K562 (cell line): Measurements from ENCODE around the gene CEND1. TPM values are rescaled to one million over a fixed set of nuclear protein-coding genes. Genes with fewer than 3 reads are reported as not detected.

Experiments
- ATF7 ChIP-seq: fragments of 450-650 bp; IDR thresholded peaks from 2 replicates; pipeline ENCODE4 v1.7.1; 2014; ENCODE audit warnings: mild to moderate bottlenecking, moderate library complexity
- BRCA1 ChIP-seq, 2 experiments: fragments of 450-650 bp in 1 of 2; sonication (generic) in 1 of 2; formaldehyde crosslinking in 1 of 2; IDR thresholded peaks; 2 replicates each; pipeline versions ENCODE4 v1.5.0 to v1.6.1; 2017 to 2020; ENCODE audit warnings: mild to moderate bottlenecking in 1 of 2, missing genetic modification reagents in 1 of 2
- CREM ChIP-seq: IDR thresholded peaks from 2 replicates; pipeline ENCODE4 v1.6.1; 2014; ENCODE audit warnings: antibody characterized with exemption, low read depth
- CXXC5 ChIP-seq: fragments of 250-450 bp; sonication (Bioruptor Pico); IDR thresholded peaks from 2 replicates; pipeline ENCODE4 v1.8.0; 2022; ENCODE audit warnings: inconsistent platforms, mild to moderate bottlenecking, moderate library complexity
- EGR1 ChIP-seq: fragments of 450-650 bp; conservative IDR thresholded peaks from 2 replicates; pipeline ENCODE4 v1.6.1; 2017; ENCODE audit warnings: mild to moderate bottlenecking
- ETV5 ChIP-seq: sonication (generic); formaldehyde crosslinking; IDR thresholded peaks from 2 replicates; pipeline ENCODE4 v1.4.0; 2020; ENCODE audit warnings: low read depth, mild to moderate bottlenecking, missing genetic modification reagents
- EZH2 ChIP-seq: IDR thresholded peaks from 2 replicates; pipeline ENCODE4 v1.6.1; 2012; ENCODE audit warnings: low read depth, mild to moderate bottlenecking, inconsistent platforms, low read length, borderline replicate concordance
- FOXA3 ChIP-seq, 2 experiments: fragments of 450-650 bp in 1 of 2; sonication (generic) in 1 of 2; formaldehyde crosslinking; IDR thresholded peaks in 1 of 2; conservative IDR thresholded peaks in 1 of 2; 2 replicates each; pipeline versions ENCODE4 v1.4.0 to v1.8.0; 2020 to 2022; ENCODE audit warnings: mild to moderate bottlenecking in 2 of 2, missing genetic modification reagents in 1 of 2
- ILF3 ChIP-seq: fragments of 450-650 bp; IDR thresholded peaks from 2 replicates; pipeline ENCODE4 v1.6.1; 2018; ENCODE audit warnings: antibody characterized with exemption, mild to moderate bottlenecking, moderate library complexity, borderline replicate concordance
- LCOR ChIP-seq: sonication (generic); formaldehyde crosslinking; IDR thresholded peaks from 2 replicates; pipeline ENCODE4 v1.8.0; 2022; ENCODE audit warnings: mild to moderate bottlenecking, missing genetic modification reagents
- MAZ ChIP-seq, 2 experiments: fragments of 450-650 bp in 1 of 2; sonication (generic) in 1 of 2; formaldehyde crosslinking; IDR thresholded peaks in 1 of 2; conservative IDR thresholded peaks in 1 of 2; 2 replicates each; pipeline versions ENCODE4 v1.4.0 to v1.5.0; 2020; ENCODE audit warnings: mild to moderate bottlenecking in 1 of 2, missing genetic modification reagents in 1 of 2
- MCM3 ChIP-seq: fragments of 450-650 bp; IDR thresholded peaks from 2 replicates; pipeline ENCODE4 v1.6.1; 2016
- MXD1 ChIP-seq: fragments of 250-450 bp; sonication (Bioruptor Pico); IDR thresholded peaks from 2 replicates; pipeline ENCODE4 v1.8.0; 2021; ENCODE audit warnings: borderline replicate concordance, mild to moderate bottlenecking, moderate library complexity; ENCODE audit not compliant: poor library complexity, severe bottlenecking
- POLR2G ChIP-seq: fragments of 200-400 bp; formaldehyde crosslinking; IDR thresholded peaks from 2 replicates; pipeline ENCODE4 v1.6.1; 2017; ENCODE audit warnings: low read depth, mild to moderate bottlenecking, antibody characterized with exemption, low read length, moderate library complexity
- RBBP5 ChIP-seq: fragments of 200-600 bp; sonication (generic); IDR thresholded peaks from 2 replicates; pipeline ENCODE4 v1.6.1; 2012; ENCODE audit warnings: borderline replicate concordance, mild to moderate bottlenecking, low read length, control low read depth, inconsistent platforms; ENCODE audit not compliant: insufficient read depth, poor library complexity, severe bottlenecking
- SAP30 ChIP-seq: fragments of 200-600 bp; sonication (generic); IDR thresholded peaks from 2 replicates; pipeline ENCODE4 v1.6.1; 2012; ENCODE audit warnings: borderline replicate concordance, low read depth, mild to moderate bottlenecking, moderate library complexity, low read length, control low read depth, inconsistent platforms; ENCODE audit not compliant: insufficient read depth, poor library complexity, severe bottlenecking
- TAF9B ChIP-seq: fragments of 450-650 bp; IDR thresholded peaks from 2 replicates; pipeline ENCODE4 v1.6.1; 2018; ENCODE audit warnings: mild to moderate bottlenecking; ENCODE audit not compliant: partially characterized antibody
- TBP ChIP-seq: optimal IDR thresholded peaks from 2 replicates; pipeline ENCODE3; 2011; ENCODE audit warnings: low read depth, low read length, improper control_type of control experiment
- ZBTB34 ChIP-seq: fragments of 250-450 bp; sonication (Bioruptor Pico); IDR thresholded peaks from 2 replicates; pipeline ENCODE4 v1.8.0; 2021; ENCODE audit warnings: mild to moderate bottlenecking, moderate library complexity
- ZNF766 ChIP-seq: fragments of 200-800 bp; sonication (Bioruptor generic); conservative IDR thresholded peaks from 2 replicates; pipeline ENCODE4 v1.6.1; 2016; ENCODE audit warnings: missing genetic modification characterization, missing compliant biosample characterization
- ZSCAN29 ChIP-seq: fragments of 450-650 bp; IDR thresholded peaks from 2 replicates; pipeline ENCODE4 v1.6.1; 2017
- polyA plus RNA-seq, 8 experiments: library from polyadenylated mRNA; depleted of rRNA in 4 of 8; stranded (reverse) in 5 of 8; unstranded in 3 of 8; fragments of >200 nt; fragmentation: Nextera tagmentation in 2 of 8; fragmentation: Illumina TruSeq in 1 of 8; extraction: Ambion mirVana in 2 of 8; extraction: Trizol in 1 of 8; gene quantifications; 2 replicates each; pipeline versions ENCODE4 v1.2.1 to v1.2.3, GENCODE V29; 2011 to 2014; ENCODE audit warnings: inconsistent platforms in 1 of 8, missing spikeins in 1 of 8
- total RNA-seq, 7 experiments: library from RNA; depleted of rRNA in 6 of 7; stranded (reverse); fragments of >200 nt in 6 of 7; fragmentation: Illumina TruSeq in 2 of 7; extraction: Trizol in 2 of 7; gene quantifications; 2 replicates each; pipeline versions ENCODE4 v1.2.1 to v1.2.3, GENCODE V29; 2011 to 2021; ENCODE audit warnings: low replicate concordance in 1 of 7
- TF ChIP-seq, protein P1 (sequence below): fragments of 250-450 bp; sonication (Bioruptor Pico); IDR thresholded peaks from 2 replicates; pipeline ENCODE4 v1.4.0; 2020; ENCODE audit warnings: mild to moderate bottlenecking
- TF ChIP-seq, protein P2 (sequence below): sonication (generic); formaldehyde crosslinking; IDR thresholded peaks from 2 replicates; pipeline ENCODE4 v1.8.1; 2023; ENCODE audit warnings: mild to moderate bottlenecking, missing genetic modification reagents

The CEND1 gene
- total and polyA plus RNA-seq, 9 of the 15 experiments (the other 6 are each of a cell fraction or from before 2014, with no cell fraction given) = 0.13 to 0.18 (median 0.16) TPM; not detected in 6

DNA sequence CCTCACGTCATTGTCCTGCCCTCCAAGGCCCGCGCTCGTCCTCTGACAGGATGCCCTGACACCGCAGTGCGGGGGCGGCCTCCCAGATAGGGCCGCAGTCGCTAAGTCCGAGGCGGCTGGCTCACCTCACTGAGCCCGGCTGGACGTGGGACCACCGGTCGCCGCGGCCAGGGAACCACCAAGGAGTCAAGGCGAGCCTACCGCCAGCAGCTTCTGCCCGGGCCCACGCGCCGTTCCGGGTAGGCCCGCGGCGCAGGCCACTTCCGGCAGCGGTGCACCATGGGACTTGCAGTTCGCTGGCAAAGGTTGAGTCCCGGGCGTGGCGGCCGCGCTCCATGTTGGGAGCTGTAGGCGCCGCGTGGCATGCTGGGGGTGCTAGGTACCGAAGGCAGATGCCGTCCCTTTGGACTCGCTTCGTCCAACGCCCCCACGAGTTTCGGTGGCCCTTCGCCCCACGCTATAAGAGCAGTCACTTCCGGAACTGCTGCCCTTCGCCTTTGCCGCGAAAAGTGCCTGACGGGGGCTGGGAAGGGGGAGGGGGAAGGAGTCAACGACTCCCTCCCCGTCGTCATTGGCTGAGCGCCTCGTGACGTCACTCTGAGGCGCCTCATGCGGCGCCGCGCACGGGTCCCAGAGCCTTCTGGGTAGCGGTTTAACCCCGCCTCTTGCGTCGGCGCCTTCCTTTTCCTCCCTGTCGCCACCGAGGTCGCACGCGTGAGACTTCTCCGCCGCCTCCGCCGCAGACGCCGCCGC is 19.6 kb upstream of the CEND1 start, which contains the start of gene RPLP2 (continued):
- TF ChIP-seq, protein P1, sequence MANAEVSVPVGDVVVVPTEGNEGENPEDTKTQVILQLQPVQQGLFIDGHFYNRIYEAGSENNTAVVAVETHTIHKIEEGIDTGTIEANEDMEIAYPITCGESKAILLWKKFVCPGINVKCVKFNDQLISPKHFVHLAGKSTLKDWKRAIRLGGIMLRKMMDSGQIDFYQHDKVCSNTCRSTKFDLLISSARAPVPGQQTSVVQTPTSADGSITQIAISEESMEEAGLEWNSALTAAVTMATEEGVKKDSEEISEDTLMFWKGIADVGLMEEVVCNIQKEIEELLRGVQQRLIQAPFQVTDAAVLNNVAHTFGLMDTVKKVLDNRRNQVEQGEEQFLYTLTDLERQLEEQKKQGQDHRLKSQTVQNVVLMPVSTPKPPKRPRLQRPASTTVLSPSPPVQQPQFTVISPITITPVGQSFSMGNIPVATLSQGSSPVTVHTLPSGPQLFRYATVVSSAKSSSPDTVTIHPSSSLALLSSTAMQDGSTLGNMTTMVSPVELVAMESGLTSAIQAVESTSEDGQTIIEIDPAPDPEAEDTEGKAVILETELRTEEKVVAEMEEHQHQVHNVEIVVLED (CRISPR knock-in tag) = peak; percentile 94
- peak; percentile 99 for TF ChIP-seq EGR1
- TF ChIP-seq FOXA3 (CRISPR knock-in tag; conservative IDR thresholded peaks at IDR 0.05 in 1 of 2, IDR thresholded peaks at IDR 0.05 in 1 of 2) = peak in 1 of 2 experiments; percentile 82; a peak in 1 of 4 replicates
- 0 out of 2 replicates have a peak, but pooled peaks have one; percentile 32 for TF ChIP-seq ZSCAN29
- TF ChIP-seq MAZ (CRISPR knock-in tag; conservative IDR thresholded peaks at IDR 0.05 in 1 of 2, IDR thresholded peaks at IDR 0.05 in 1 of 2) = peak; percentile 91 to 98
- TF ChIP-seq ZBTB34 = no peak
- TF ChIP-seq LCOR (CRISPR knock-in tag) = peak; percentile 73
- TF ChIP-seq RBBP5 = peak; percentile 72
- no peak for TF ChIP-seq ILF3
- TF ChIP-seq CXXC5 (CRISPR knock-in tag) = peak; percentile 90
- TF ChIP-seq SAP30 = peak; percentile 86
- peak; percentile 94 for TF ChIP-seq ETV5
- peak; percentile 98 for TF ChIP-seq CREM
- no peak for TF ChIP-seq BRCA1 (IDR thresholded peaks at IDR 0.05)
- no peak for TF ChIP-seq BRCA1 (CRISPR knock-in tag; IDR thresholded peaks at IDR 0.05)
- TF ChIP-seq EZH2 = no peak
- TF ChIP-seq TBP = peak; percentile 98
- peak; percentile 73 for TF ChIP-seq MXD1 (CRISPR knock-in tag)
- no peak for TF ChIP-seq MCM3
- TF ChIP-seq ZNF766 (CRISPR knock-in tag) = peak; percentile 17; the same call in 1 of the 2 replicates
- peak; percentile 94 for TF ChIP-seq POLR2G
- peak; percentile 96 for TF ChIP-seq ATF7
- TF ChIP-seq TAF9B = peak; percentile 72
- TF ChIP-seq, protein P2, sequence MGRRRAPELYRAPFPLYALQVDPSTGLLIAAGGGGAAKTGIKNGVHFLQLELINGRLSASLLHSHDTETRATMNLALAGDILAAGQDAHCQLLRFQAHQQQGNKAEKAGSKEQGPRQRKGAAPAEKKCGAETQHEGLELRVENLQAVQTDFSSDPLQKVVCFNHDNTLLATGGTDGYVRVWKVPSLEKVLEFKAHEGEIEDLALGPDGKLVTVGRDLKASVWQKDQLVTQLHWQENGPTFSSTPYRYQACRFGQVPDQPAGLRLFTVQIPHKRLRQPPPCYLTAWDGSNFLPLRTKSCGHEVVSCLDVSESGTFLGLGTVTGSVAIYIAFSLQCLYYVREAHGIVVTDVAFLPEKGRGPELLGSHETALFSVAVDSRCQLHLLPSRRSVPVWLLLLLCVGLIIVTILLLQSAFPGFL = no peak
